ENCODE data around the gene DENND6A. TPM values are rescaled to one million over a fixed set of nuclear protein-coding genes. Genes with fewer than 3 reads are reported as not detected.
"Not testable (repeated sequence)": the region's sequence is repeated elsewhere in the genome, so short reads cannot be mapped to it uniquely, and the experiment has no call there.

Gene DENND6A
- polyA plus RNA-seq, 4 donors = 21.0 to 37.0 (median 26.9) TPM

GRCh38 chr3:57646723-57647122, 46.2 kb downstream of the DENND6A start:
- peak in 1 of 4 donors; percentile 1 for DNase-seq (ENCODE audit: low read depth in 4 of 4, low spot score in 3 of 4)

- DNase-seq (ENCODE audit: low read depth in 4 of 4, low spot score in 3 of 4) = no peak
Measured at GRCh38 chr3:57644740-57645139, 48.1 kb downstream of the DENND6A start.

GRCh38 chr3:57637391-57637790, 55.5 kb downstream of the DENND6A start:
- DNase-seq (ENCODE audit: low read depth in 4 of 4, low spot score in 3 of 4) = no peak

DNA sequence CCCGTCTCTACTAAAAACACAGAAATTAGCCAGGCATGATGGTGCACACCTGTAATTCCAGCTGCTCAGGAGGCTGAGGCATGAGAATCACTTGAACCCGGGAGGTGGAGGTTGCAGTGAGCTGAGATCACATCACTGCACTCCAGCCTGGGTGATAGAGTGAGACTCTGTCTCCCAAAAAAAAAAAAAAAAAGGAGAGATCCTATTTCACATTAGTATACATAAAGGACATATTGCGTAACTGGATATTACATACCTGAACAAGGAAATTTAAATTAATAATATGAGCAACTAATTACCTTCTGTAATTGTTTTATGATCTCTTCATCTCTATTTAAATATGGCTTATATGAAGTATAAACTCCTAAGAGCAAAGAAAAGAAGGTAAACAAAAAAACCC, 58.6 kb downstream of the DENND6A start:
- DNase-seq (ENCODE audit: low read depth in 4 of 4, low spot score in 3 of 4) = not testable (repeated sequence)

- no peak for DNase-seq (ENCODE audit: low read depth in 4 of 4, low spot score in 3 of 4)
Measured at GRCh38 chr3:57627976-57628375, 64.9 kb downstream of the DENND6A start.

DNA sequence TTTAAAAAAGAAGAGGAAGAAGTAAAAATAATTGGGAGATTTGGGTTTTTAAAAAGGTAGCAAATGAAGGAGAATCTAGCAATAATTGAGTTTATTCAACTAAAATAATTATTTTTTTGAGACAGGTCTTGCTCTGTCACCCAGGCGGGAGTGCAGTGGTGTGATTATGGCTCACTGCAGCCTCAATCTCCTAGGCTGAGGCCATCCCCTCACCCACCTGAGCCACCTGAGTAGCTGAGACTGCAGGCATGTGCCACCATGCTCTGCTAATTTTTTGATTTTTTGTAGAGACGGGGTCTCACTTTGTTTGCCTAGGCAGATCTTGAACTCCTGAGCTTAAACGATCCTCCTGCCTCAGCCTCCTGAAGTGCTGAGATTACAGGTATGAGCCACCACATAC, 68.1 kb downstream of the DENND6A start:
- DNase-seq (ENCODE audit: low read depth in 4 of 4, low spot score in 3 of 4) = no peak

DNA sequence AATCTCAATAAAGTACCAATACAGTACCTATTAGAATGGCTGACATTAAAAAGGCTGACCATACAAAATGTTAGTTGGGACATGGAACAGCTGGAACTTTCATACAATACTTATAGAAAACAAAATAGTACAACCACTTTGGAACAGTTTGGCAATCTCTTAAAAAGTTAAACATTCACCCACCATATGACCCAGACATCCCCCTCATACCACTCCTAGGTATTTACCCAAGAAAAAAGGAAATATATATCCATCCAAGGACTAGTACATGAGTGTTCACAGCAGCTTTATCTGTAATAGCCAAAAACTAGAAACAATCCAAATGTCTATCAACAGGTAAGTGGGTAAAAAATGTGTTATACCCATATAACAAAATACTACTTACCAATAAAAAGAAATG, 70.5 kb downstream of the DENND6A start:
- DNase-seq (ENCODE audit: low read depth in 4 of 4, low spot score in 3 of 4) = no peak

GRCh38 chr3:57617739-57618138, 75.1 kb downstream of the DENND6A start:
- DNase-seq (ENCODE audit: low read depth in 4 of 4, low spot score in 3 of 4) = no peak

DNA sequence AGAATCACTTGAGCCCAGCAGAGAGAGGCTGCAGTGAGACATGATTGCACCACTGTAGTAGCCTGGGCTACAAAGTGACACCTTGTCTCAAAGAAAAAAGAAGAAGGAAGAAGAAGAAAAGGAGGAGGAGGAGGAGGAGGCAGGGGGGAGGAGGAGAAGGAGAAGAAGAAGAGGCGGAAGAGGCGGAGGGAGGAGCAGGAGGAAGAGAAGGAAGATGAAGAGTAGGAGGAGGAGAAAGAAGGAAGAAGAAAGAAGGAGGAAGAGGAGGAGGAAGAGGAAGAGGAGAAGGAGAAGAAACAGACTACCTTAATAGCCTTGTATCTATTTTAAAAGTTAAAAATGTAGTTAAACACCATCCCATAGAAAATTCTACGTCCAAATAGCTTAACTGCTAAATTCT, 76.6 kb downstream of the DENND6A start:
- DNase-seq (ENCODE audit: low read depth in 4 of 4, low spot score in 3 of 4) = no peak

DNA sequence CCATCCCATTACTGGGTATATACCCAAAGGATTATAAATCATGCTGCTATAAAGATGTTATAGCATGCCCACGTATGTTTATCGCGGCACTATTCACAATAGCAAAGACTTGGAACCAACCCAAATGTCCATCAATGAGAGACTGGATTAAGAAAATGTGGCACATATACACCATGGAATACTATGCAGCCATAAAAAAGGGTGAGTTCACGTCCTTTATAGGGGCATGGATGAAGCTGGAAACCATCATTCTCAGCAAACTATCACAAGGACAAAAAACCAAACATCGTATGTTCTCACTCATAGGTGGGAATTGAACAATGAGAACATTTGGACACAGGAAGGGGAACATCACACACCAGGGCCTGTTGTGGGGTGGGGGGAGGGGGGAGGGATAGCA, 81.0 kb downstream of the DENND6A start:
- DNase-seq (ENCODE audit: low read depth in 4 of 4, low spot score in 3 of 4) = not testable (repeated sequence)

DNA sequence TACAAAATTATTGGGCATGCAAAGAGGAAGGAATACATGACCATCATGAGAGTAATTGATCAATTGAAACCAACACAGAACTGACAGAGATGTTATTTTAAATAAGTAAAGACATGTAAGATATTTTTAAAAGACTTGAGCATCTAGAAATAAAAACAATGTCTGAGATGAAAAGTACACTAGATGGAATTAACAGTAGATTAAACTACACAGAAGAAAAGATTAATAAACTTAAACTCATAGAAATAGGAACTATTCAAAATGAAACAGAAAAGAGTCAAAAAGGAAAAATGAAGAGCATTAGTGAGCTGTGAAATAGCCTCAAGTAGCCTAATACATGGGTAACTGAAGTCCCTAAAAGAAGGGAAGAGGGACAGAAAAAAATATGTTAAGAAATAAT, 87.2 kb downstream of the DENND6A start:
- DNase-seq (ENCODE audit: low read depth in 4 of 4, low spot score in 3 of 4) = no peak

- DNase-seq (ENCODE audit: low read depth in 4 of 4, low spot score in 3 of 4) = no peak
Measured at GRCh38 chr3:57604971-57605370, 87.9 kb downstream of the DENND6A start.

- no peak for DNase-seq (ENCODE audit: low read depth in 4 of 4, low spot score in 3 of 4)
Measured at GRCh38 chr3:57600195-57600594, 92.7 kb downstream of the DENND6A start.

DNA sequence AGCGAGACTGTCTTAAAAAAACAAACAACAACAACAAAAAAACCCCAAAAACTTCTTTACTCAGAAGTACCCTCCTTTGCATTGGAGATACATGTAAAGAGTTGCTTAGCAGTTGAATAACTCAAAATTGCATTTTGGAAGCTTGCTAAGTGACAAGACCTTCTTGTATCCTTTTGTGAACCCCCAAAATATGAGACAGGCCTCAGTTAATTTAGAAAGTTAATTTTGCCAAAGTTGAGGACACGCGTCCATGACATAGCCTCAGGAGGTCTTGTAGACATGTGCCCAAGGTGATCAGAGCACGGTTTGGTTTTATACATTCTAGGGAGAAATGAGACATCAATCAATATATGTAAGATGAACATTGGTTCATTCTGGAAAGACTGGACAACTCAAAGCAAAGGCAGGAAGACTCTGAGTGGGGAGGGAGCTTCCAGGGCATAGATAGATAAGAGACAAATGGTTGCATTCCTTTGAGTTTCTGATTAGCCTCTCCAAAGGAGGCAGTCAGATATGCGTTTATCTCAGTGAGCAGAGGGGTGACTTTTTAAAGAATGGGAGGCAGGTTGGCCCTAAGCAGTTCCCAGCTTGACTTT, 94.0 kb downstream of the DENND6A start:
- no peak for DNase-seq (ENCODE audit: low read depth in 4 of 4, low spot score in 3 of 4)

DNA sequence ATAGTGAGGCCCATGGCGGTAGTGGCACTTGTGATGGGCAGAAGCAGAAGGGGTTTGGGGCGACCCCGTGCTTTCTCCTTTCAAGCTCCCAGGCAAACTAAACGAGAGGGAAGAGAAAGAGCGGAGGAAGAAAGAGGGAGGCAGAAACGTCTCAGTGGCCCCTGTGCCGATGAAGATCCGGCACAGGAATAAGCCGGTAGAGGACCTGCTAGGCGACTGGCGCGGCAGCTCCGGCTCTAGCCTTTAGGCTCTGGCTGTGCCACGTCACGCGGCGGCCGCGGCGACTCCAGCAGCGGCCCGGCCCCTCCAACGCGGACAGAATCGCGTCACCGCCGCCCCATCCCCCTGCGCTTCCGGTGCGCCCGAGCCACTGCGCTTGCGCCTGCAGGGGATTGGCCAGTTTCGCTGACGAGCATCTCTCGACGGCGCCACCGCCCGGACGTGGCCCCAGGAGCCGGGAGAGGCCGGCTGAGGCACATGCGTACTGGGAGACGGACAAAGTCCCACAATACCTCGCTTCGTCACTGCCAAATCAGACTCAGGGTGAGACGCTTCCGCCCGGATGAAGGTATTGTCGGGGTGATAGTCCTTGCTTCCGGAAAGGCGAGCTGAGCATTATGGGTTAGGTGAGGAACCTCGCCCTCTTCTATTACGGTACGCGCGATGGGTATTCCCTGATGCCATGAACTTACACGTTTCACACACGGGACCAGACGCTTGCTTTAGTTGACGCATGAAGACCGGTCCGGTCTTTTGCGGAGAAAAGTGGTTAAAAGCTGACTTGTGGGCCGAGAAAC, 95.6 kb downstream of the DENND6A start, which contains the start of gene ARF4:
ARF4 (minus strand) TSS at position 218 of the 797 bp plus-strand sequence; CDS start at position 14, 204 bp downstream.
- peak; percentile 97 to 98 (median 98) for DNase-seq (ENCODE audit: low read depth in 4 of 4, low spot score in 3 of 4)

DNA sequence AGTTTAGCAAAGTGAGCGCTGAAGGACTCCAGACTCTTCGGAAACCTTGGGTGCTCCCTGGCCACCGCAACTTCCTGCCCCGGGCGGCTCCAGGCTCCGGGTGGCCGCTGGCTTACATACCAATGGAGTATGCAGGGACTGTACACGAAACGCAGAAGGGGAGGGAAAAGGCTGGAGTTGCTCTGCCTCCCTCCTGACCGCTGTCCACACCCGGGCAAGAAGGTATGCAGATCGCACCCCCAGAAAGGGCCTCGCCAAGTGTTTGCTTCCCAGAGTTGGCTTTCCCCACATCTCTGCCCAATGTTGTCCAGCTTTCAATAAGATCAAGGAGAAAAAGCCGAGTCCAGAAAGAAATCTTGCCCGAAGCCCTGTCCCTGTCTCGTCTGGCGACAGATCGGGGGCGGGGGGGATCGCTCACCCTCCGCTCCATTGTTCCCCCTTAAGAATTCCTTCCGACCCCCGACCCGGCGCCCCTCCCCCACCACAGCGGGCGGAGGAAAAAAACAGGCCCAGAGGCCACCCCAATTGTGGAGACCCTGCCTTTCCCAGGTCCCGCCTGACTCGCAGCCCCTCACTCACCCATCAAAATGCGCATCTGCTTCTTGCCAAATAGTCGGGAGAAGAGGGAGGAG, 96.3 kb downstream of the DENND6A start:
- DNase-seq (ENCODE audit: low read depth in 4 of 4, low spot score in 3 of 4) = peak; percentile 43 to 59 (median 50)

- DNase-seq (ENCODE audit: low read depth in 4 of 4, low spot score in 3 of 4) = no peak
Measured at GRCh38 chr3:57594576-57594975, 98.3 kb downstream of the DENND6A start.

DNA sequence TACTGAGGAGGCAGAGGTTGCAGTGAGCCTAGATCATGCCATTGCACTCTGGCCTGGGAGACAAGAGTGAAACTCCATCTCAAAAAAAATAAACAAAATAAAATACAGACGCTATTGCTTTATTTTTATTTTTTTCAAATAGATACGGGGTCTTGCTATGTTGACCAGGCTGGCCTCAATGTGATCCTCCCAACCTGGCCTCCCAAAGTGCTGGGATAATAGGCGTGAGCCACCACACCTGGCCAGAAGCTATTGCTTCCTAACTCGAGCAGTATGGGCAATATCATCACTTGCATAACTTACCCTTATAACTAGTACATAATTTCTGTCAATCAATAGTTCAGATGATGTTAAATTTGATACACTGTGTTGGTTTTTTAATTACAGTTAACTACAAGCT, 98.7 kb downstream of the DENND6A start:
- DNase-seq (ENCODE audit: low read depth in 4 of 4, low spot score in 3 of 4) = no peak

DNA sequence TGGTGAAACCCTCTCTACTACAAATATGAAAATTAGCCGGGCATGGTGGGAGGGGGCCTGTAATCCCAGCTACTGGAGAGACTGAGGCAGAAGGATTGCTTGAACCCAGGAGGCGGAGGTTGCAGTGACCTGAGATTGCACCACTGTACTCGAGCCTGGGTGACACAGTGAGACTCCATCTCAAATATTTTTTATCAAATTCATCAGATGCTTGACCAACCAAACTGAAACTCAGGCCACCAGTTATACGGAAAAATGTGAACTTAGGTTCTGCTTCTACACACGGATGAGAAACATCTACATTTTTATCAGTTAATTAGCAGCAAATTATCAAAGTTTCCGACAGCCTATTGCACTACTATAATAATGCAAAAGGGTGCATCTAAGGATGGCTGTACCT, 100.6 kb downstream of the DENND6A start:
- DNase-seq (ENCODE audit: low read depth in 4 of 4, low spot score in 3 of 4) = no peak

DNA sequence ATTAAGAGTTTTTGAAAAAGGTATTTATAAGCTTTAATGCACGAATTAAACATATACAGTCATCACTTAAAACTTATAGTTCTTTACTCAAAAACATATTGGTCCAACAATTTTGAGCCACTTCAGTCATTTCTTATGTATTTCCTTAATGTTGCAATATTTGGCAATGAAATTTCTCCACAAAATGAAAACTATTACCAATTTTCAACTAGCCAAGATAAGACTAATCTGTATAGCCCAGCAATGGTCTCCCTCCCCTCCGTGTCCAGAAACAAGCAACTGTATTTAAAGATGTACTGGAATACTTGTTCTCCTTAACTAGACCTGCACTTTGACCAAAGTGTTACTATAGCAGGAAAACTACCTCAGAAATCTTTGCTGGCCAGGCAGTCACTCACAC, 105.0 kb downstream of the DENND6A start:
- no peak for DNase-seq (ENCODE audit: low read depth in 4 of 4, low spot score in 3 of 4)

DNA sequence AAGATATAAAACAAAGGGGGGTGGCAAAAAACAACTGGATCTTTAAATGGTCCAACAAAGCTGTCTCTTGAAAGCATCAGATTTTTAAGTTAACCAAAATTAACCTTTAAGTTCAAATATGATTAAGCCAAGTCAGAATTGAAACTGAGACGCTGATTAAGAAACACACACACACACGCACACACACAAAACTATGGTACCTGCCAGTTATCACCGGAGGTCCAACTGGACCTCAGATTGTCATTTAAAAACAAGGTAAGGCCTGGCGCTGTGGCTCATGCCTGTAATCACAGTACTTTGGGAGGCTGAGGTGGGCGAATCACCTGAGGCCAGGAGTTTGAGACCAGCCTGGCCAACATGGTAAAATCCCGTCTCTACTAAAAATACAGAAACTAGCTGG, 106.1 kb downstream of the DENND6A start:
- no peak for DNase-seq (ENCODE audit: low read depth in 4 of 4, low spot score in 3 of 4)

DNA sequence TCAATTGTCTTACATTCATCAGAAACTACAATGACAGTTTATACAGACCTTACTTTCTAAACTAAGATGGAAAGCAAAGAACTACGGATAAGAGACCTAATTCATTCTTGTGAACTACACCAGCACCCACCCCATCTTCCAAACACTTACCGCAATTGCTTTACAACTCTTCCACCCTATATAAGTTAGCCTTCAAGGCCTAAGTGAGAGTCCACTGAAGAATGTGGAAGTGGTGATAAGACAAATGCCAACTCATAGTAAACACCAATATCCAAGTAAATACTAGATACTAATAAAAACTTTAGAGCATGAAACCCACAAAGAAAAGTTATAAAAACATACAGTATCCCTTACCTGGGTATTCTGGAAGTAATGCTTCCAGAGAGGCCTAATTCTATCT, 109.3 kb downstream of the DENND6A start:
- DNase-seq (ENCODE audit: low read depth in 4 of 4, low spot score in 3 of 4) = no peak

Measured in right renal pelvis (tissue), 4 donors.